ENCODE results near the gene PRSS48. TPM values are rescaled to one million over a fixed set of nuclear protein-coding genes. Genes with fewer than 3 reads are reported as not detected.

Gene PRSS48
- total RNA-seq, 1 experiment from 2014 or later: not detected

DNA sequence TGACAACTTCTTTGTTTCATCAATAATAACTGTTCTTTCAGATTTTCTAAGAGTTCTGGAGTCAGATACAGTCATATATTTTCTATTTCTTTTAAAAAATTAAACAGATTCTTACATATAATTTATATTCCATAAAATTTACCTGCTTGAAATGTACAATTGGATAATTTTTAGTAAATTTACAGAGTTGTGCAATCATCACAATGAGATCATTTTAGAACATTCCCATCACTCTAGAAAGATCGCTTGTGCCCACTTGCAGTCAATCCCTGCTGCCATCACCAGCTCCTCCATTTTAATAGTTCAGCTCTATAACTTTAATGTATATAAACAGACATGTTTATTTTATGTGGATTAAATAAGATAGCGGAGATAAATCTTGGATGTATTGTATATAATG, 29.6 kb upstream of the PRSS48 start:
- H3K36me3 Mint-ChIP-seq (ENCODE audit: insufficient read depth in 1 of 3, low read depth in 3 of 3): no peaks in the 10 kb centered on the region
- no peak for DNase-seq
- Histone ChIP-seq H2BK12ac (ENCODE audit: insufficient read length, low read depth, low read length) (no peak overlapping the region), H4K20me1 (ENCODE audit: control insufficient read depth, insufficient read depth, insufficient read length) (no peaks in the 10 kb centered on the region), H3K4me2 (ENCODE audit: insufficient read depth, insufficient read length, low read length) (no peak overlapping the region), H2BK15ac (ENCODE audit: low read depth, low read length) (no peak overlapping the region), H3K4me1 (ENCODE audit: insufficient read depth, low read length) (peaks cover 7% of the 10 kb centered on the region; the same call in 1 of the 2 replicates), H4K5ac (ENCODE audit: insufficient read length, low read depth, low read length) (no peak overlapping the region), H3K27me3 (ENCODE audit: insufficient read depth, low read length) (no peaks in the 10 kb centered on the region), H3K4ac (ENCODE audit: low read depth, low read length) (no peak overlapping the region), H3K23ac (ENCODE audit: insufficient read length, low read depth, low read length) (no peak overlapping the region), H3K79me1 (ENCODE audit: insufficient read depth, low read depth, low read length, poor library complexity, severe bottlenecking) (no peaks in the 10 kb centered on the region), H2BK5ac (ENCODE audit: insufficient read length, low read length) (no peak overlapping the region), H2AK5ac (ENCODE audit: insufficient read length, low read length) (no peak overlapping the region), H3K18ac (ENCODE audit: insufficient read length, low read depth, low read length) (no peak overlapping the region), H4K91ac (ENCODE audit: insufficient read length, low read depth, low read length) (no peak overlapping the region), H3K27ac (ENCODE audit: insufficient read length, low read depth, low read length) (no peak overlapping the region), H2AFZ (ENCODE audit: low read length) (no peak overlapping the region), H3K14ac (ENCODE audit: insufficient read depth, low read length) (no peak overlapping the region), H4K8ac (replicated peaks; ENCODE audit: insufficient read length, low read depth, low read length) (no peak overlapping the region), H2BK120ac (ENCODE audit: low read depth, low read length, poor library complexity, severe bottlenecking) (no peak overlapping the region), H2BK20ac (ENCODE audit: low read depth, low read length, poor library complexity, severe bottlenecking) (no peak overlapping the region), H3K56ac (ENCODE audit: insufficient read length, low read depth, low read length) (no peak overlapping the region), H3K9ac (ENCODE audit: extremely low read depth, insufficient read length, low read length) (no peak overlapping the region), H3K79me2 (ENCODE audit: insufficient read depth, low read length) (no peaks in the 10 kb centered on the region; the same call in 1 of the 2 replicates), H3K9me3 (ENCODE audit: control insufficient read depth, low read depth, low read length) (no peaks in the 10 kb centered on the region), H3T11ph (ENCODE audit: low read length) (no peak overlapping the region), H3K23me2 (ENCODE audit: insufficient read length, low read depth, low read length, poor library complexity, severe bottlenecking) (no peaks in the 10 kb centered on the region)
- no peaks in the 10 kb centered on the region for H3K9me3 Mint-ChIP-seq
- peaks cover 44 to 49% of the 10 kb centered on the region in 2 experiments for H3K4me1 Mint-ChIP-seq
- H3K4me3 Mint-ChIP-seq: no peak overlapping the region
- no peaks in the 10 kb centered on the region for H3K27me3 Mint-ChIP-seq (ENCODE audit: low read depth)
- TF ChIP-seq CTCF (conservative IDR thresholded peaks at IDR 0.05): no peak
- no CpG with 5 or more reads among the region's 2 CpGs for WGBS (ENCODE audit: extremely low coverage, insufficient read length, low lambda C conversion rate)
- H3K27ac Mint-ChIP-seq: no peak overlapping the region

All from H9 (cell line).